PC-3 (cell line): ENCODE results near the gene YAE1. TPM values are rescaled to one million over a fixed set of nuclear protein-coding genes. Genes with fewer than 3 reads are reported as not detected.

Source experiments
- ATAC-seq: fragments of 200-7000 bp; cut with Tn5 transposase; 2 replicates; pipeline ENCODE4 v1.9.1; 2020; ENCODE audit warnings: mild to moderate bottlenecking, moderate library complexity
- BruUV-seq: library from RNA; stranded (reverse); fragments of 400-500 nt; replicated peaks from 2 replicates; lab custom pipeline; 2021; lab: Mats Ljungman, UMichigan
- CTCF ChIA-PET: fragments of 300-600 bp; sonication (Branson Sonifier 250); formaldehyde crosslinking; loops from one replicate; lab custom pipeline; 2022; ENCODE audit warnings: antibody characterized with exemption; lab: Charles Lee
- POLR2A ChIA-PET: fragments of 300-600 bp; sonication (Branson Sonifier 250); formaldehyde crosslinking; loops from one replicate; lab custom pipeline; 2022; ENCODE audit warnings: antibody characterized with exemption; ENCODE audit not compliant: unreplicated experiment; lab: Charles Lee
- DNase-seq: peaks from one replicate; pipeline ENCODE4 v3.0.0-alpha.2; 2015
- H2AFZ ChIP-seq: fragments of 300-600 bp; sonication (generic); 2 replicates; pipeline ENCODE4 v1.6.0; 2016; ENCODE audit warnings: antibody characterized with exemption, low read length
- H3F3A ChIP-seq: fragments of 300-600 bp; sonication (generic); one replicate; pipeline ENCODE4 v1.6.0; 2017; ENCODE audit warnings: antibody characterized with exemption, low read length, control low read depth, mild to moderate bottlenecking; ENCODE audit not compliant: unreplicated experiment
- H3K27ac ChIP-seq: fragments of 300-600 bp; sonication (generic); 2 replicates; pipeline ENCODE4 v1.5.1; 2016; ENCODE audit warnings: mild to moderate bottlenecking, low read length
- H3K27me3 ChIP-seq: fragments of 300-600 bp; sonication (generic); 2 replicates; pipeline ENCODE4 v1.6.1; 2016; ENCODE audit warnings: low read length, mixed read lengths
- H3K36me3 ChIP-seq: fragments of 300-600 bp; sonication (generic); 2 replicates; pipeline ENCODE4 v1.6.1; 2016; ENCODE audit warnings: low read depth, mixed run types, low read length, mixed read lengths
- H3K4me1 ChIP-seq: fragments of 300-600 bp; sonication (generic); 2 replicates; pipeline ENCODE4 v1.5.1; 2016; ENCODE audit warnings: low read length; ENCODE audit not compliant: insufficient read depth
- H3K4me2 ChIP-seq: fragments of 300-600 bp; sonication (generic); 2 replicates; pipeline ENCODE4 v1.6.0; 2016; ENCODE audit warnings: low read length
- H3K4me3 ChIP-seq: fragments of 300-600 bp; sonication (generic); 2 replicates; pipeline ENCODE4 v1.5.1; 2016; ENCODE audit warnings: mild to moderate bottlenecking, low read length, mixed read lengths
- H3K79me2 ChIP-seq: fragments of 300-600 bp; sonication (generic); 2 replicates; pipeline ENCODE4 v1.6.1; 2017; ENCODE audit warnings: low read length, mixed read lengths
- H3K9ac ChIP-seq: fragments of 300-600 bp; sonication (generic); 2 replicates; pipeline ENCODE4 v1.6.0; 2016; ENCODE audit warnings: mild to moderate bottlenecking, low read length
- H3K9me2 ChIP-seq: fragments of 300-600 bp; sonication (generic); replicated peaks from 2 replicates; pipeline ENCODE4 v1.6.1; 2016; ENCODE audit warnings: mixed run types, low read length, mixed read lengths
- H3K9me3 ChIP-seq: fragments of 300-600 bp; sonication (generic); 2 replicates; pipeline ENCODE4 v1.6.1; 2016; ENCODE audit warnings: low read length, mixed read lengths
- H4K20me1 ChIP-seq: fragments of 300-600 bp; sonication (generic); 2 replicates; pipeline ENCODE4 v1.6.1; 2016; ENCODE audit warnings: low read length, mixed read lengths
- CTCF ChIP-seq: fragments of 300-600 bp; sonication (generic); conservative IDR thresholded peaks from 2 replicates; pipeline ENCODE4 v1.5.1; 2017; ENCODE audit warnings: antibody characterized with exemption, low read depth, mild to moderate bottlenecking, low read length
- EZH2 ChIP-seq: fragments of 300-600 bp; sonication (generic); IDR thresholded peaks from one replicate; pipeline ENCODE4 v1.6.1; 2017; ENCODE audit warnings: antibody characterized with exemption, mild to moderate bottlenecking, low read length; ENCODE audit not compliant: unreplicated experiment
- EZH2phosphoT487 ChIP-seq: fragments of 300-600 bp; sonication (generic); IDR thresholded peaks from 2 replicates; pipeline ENCODE4 v1.6.1; 2018; ENCODE audit warnings: mild to moderate bottlenecking, antibody characterized with exemption, low read length, borderline replicate concordance
- intact Hi-C: fragments of 100-400 bp; cut with micrococcal nuclease; formaldehyde crosslinking; loops from 2 replicates; pipeline ENCODE4 v1.9.0; 2023
- total RNA-seq: library from RNA; depleted of rRNA; stranded (reverse); fragments of >200 nt; gene quantifications from 2 replicates; pipeline ENCODE4 v1.2.3, GENCODE V29; 2014

YAE1 gene
- total RNA-seq, 1 experiment from 2014 or later = 23.6 TPM

GRCh38 chr7:39614299-39614698, 48.1 kb downstream of the YAE1 start:
- Histone ChIP-seq H2AFZ (no peak overlapping the region), H4K20me1 (no peaks in the 10 kb centered on the region), H3K27ac (no peak overlapping the region), H3K9me3 (no peaks in the 10 kb centered on the region), H3K27me3 (no peaks in the 10 kb centered on the region), H3K79me2 (no peaks in the 10 kb centered on the region), H3K4me3 (no peak overlapping the region), H3K4me2 (no peak overlapping the region), H3K9me2 (no peaks in the 10 kb centered on the region), H3K36me3 (no peaks in the 10 kb centered on the region), H3F3A (no peaks in the 10 kb centered on the region), H3K9ac (no peak overlapping the region), H3K4me1 (peaks cover 11% of the 10 kb centered on the region)
- TF ChIP-seq EZH2phosphoT487 (no peak), CTCF (no peak), EZH2 (no peak)
- ATAC-seq (no peak), DNase-seq (no peak)
- no TSS peak for BruUV-seq
- intact Hi-C loops = no loop called here
- ChIA-PET POLR2A (no interaction called here), CTCF (no interaction called here)

GRCh38 chr7:39615350-39615975, 49.3 kb downstream of the YAE1 start:
- BruUV-seq = no TSS peak
- no peaks in the 10 kb centered on the region for H3K9me3 ChIP-seq
- no peak overlapping the region for H3K4me2 ChIP-seq
- H3K79me2 ChIP-seq = no peaks in the 10 kb centered on the region
- POLR2A ChIA-PET = interaction anchor here (0.6 to 0.7 kb wide), 2 partner anchors 15 to 110 kb away, joined by 5 read pairs; no protein-coding TSS in a partner anchor
- H3K4me1 ChIP-seq = peaks cover 14% of the 10 kb centered on the region
- TF ChIP-seq EZH2phosphoT487 = no peak
- no peak for TF ChIP-seq CTCF
- no peak for TF ChIP-seq EZH2
- no peaks in the 10 kb centered on the region for H3K9me2 ChIP-seq
- no peak overlapping the region for H3K27ac ChIP-seq
- no peak overlapping the region for H2AFZ ChIP-seq
- ATAC-seq = no peak
- H4K20me1 ChIP-seq = no peaks in the 10 kb centered on the region
- H3K36me3 ChIP-seq = no peaks in the 10 kb centered on the region
- DNase-seq = no peak
- CTCF ChIA-PET = no interaction called here
- no peaks in the 10 kb centered on the region for H3K27me3 ChIP-seq
- intact Hi-C loops = no loop called here
- no peak overlapping the region for H3K4me3 ChIP-seq
- H3K9ac ChIP-seq = no peak overlapping the region
- no peaks in the 10 kb centered on the region for H3F3A ChIP-seq

GRCh38 chr7:39616138-39616537, 49.9 kb downstream of the YAE1 start:
- ATAC-seq = peak; percentile 56
- peak; percentile 39 for DNase-seq
- no peak for TF ChIP-seq EZH2phosphoT487
- no peak for TF ChIP-seq EZH2
- TF ChIP-seq CTCF = no peak
- no peaks in the 10 kb centered on the region for H3K9me3 ChIP-seq
- H3K4me1 ChIP-seq = peaks cover 21% of the 10 kb centered on the region
- H4K20me1 ChIP-seq = no peaks in the 10 kb centered on the region
- H3F3A ChIP-seq = no peaks in the 10 kb centered on the region
- no peaks in the 10 kb centered on the region for H3K36me3 ChIP-seq
- BruUV-seq = no TSS peak
- POLR2A ChIA-PET = interaction anchor here (0.6 to 0.7 kb wide), 2 partner anchors 15 to 109 kb away, joined by 5 read pairs; no protein-coding TSS in a partner anchor
- no peaks in the 10 kb centered on the region for H3K79me2 ChIP-seq
- CTCF ChIA-PET = no interaction called here
- intact Hi-C loops = no loop called here
- no peak overlapping the region for H3K4me2 ChIP-seq
- no peaks in the 10 kb centered on the region for H3K9me2 ChIP-seq
- no peak overlapping the region for H3K27ac ChIP-seq
- no peak overlapping the region for H3K4me3 ChIP-seq
- H2AFZ ChIP-seq = no peak overlapping the region
- no peaks in the 10 kb centered on the region for H3K27me3 ChIP-seq
- H3K9ac ChIP-seq = no peak overlapping the region
